H1 (cell line): ENCODE measurements around the gene VASN. TPM values are rescaled to one million over a fixed set of nuclear protein-coding genes. Genes with fewer than 3 reads are reported as not detected.

Source experiments
- CTCF ChIA-PET: fragments of 300-600 bp; sonication (Branson Sonifier 250); formaldehyde crosslinking; loops from one replicate; lab custom pipeline; 2021; ENCODE audit not compliant: partially characterized antibody; lab: Charles Lee
- POLR2A ChIA-PET: fragments of 300-600 bp; sonication (Branson Sonifier 250); formaldehyde crosslinking; loops from one replicate; lab custom pipeline; 2021; ENCODE audit warnings: inconsistent platforms; ENCODE audit not compliant: partially characterized antibody; lab: Charles Lee
- DNase-seq, 2 experiments: peaks; one replicate each; pipeline versions ENCODE4 v3.0.0 to v3.0.0-alpha.2; 2010 to 2022; ENCODE audit warnings: low spot score in 2 of 2, low read depth in 1 of 2, mixed read lengths in 1 of 2
- FAIRE-seq: peaks from 2 replicates; lab custom pipeline; 2011; peaks lifted over from hg19 to GRCh38; lab: Jason Lieb, UNC
- H2AFZ ChIP-seq: 2 replicates; pipeline ENCODE4 v1.8.1; 2012; ENCODE audit warnings: low read length, inconsistent platforms
- H2AK5ac ChIP-seq: 2 replicates; pipeline ENCODE4 v1.6.1; 2013; ENCODE audit warnings: low read depth, low read length
- H2BK120ac ChIP-seq: replicated peaks from 2 replicates; pipeline ENCODE3; 2013; ENCODE audit warnings: low read depth, low read length, inconsistent platforms
- H2BK12ac ChIP-seq: 2 replicates; pipeline ENCODE4 v1.6.1; 2013; ENCODE audit warnings: low read depth, low read length
- H2BK15ac ChIP-seq: 2 replicates; pipeline ENCODE4 v1.6.1; 2013; ENCODE audit warnings: low read length
- H2BK20ac ChIP-seq: 2 replicates; pipeline ENCODE4 v1.6.1; 2013; ENCODE audit warnings: low read length
- H2BK5ac ChIP-seq: 2 replicates; pipeline ENCODE4 v1.6.1; 2013; ENCODE audit warnings: low read depth, low read length
- H3K14ac ChIP-seq: 2 replicates; pipeline ENCODE4 v1.6.1; 2013; ENCODE audit warnings: inconsistent platforms; ENCODE audit not compliant: insufficient read length
- H3K18ac ChIP-seq: 2 replicates; pipeline ENCODE4 v1.6.1; 2013; ENCODE audit warnings: low read length; ENCODE audit errors: extremely low read depth
- H3K23ac ChIP-seq: 2 replicates; pipeline ENCODE4 v1.6.1; 2013; ENCODE audit warnings: inconsistent platforms; ENCODE audit not compliant: insufficient read length
- H3K23me2 ChIP-seq: 2 replicates; pipeline ENCODE4 v1.6.1; 2013; ENCODE audit warnings: low read depth, low read length
- H3K27ac ChIP-seq: 2 replicates; pipeline ENCODE4 v1.6.1; 2011; ENCODE audit warnings: low read depth, low read length, inconsistent platforms
- H3K27me3 ChIP-seq, 4 experiments: replicated peaks in 1 of 4; 1 replicate in 1 of 4; 2 replicates in 3 of 4; pipeline versions ENCODE4 v1.6.1 to v1.8.1; 2011 to 2013; ENCODE audit warnings: low read length in 3 of 4, mild to moderate bottlenecking in 3 of 4, inconsistent platforms in 2 of 4, mixed read lengths in 2 of 4, moderate library complexity in 1 of 4; ENCODE audit not compliant: control insufficient read depth in 3 of 4, insufficient read depth in 3 of 4; ENCODE audit errors: extremely low read depth in 1 of 4
- H3K36me3 ChIP-seq, 4 experiments: 2 replicates each; pipeline versions ENCODE4 v1.6.1 to v1.8.1; 2011 to 2013; ENCODE audit warnings: mild to moderate bottlenecking in 4 of 4, low read length in 3 of 4, moderate library complexity in 2 of 4, control low read depth in 1 of 4, inconsistent platforms in 1 of 4; ENCODE audit not compliant: insufficient read depth in 4 of 4, control insufficient read depth in 2 of 4
- H3K4ac ChIP-seq: replicated peaks from 2 replicates; pipeline ENCODE3; 2013; ENCODE audit warnings: low read length, low read depth, mixed read lengths, inconsistent platforms; ENCODE audit not compliant: insufficient read length
- H3K4me1 ChIP-seq, 4 experiments: replicated peaks in 1 of 4; 1 replicate in 1 of 4; 2 replicates in 3 of 4; pipeline versions ENCODE4 v1.6.1 to v1.8.1; 2011 to 2013; ENCODE audit warnings: low read length in 3 of 4, inconsistent platforms in 2 of 4, mixed read lengths in 1 of 4; ENCODE audit not compliant: insufficient read depth in 4 of 4, control insufficient read depth in 3 of 4
- H3K4me2 ChIP-seq, 2 experiments: 2 replicates each; pipeline versions ENCODE4 v1.6.1 to v1.8.1; 2011 to 2013; ENCODE audit warnings: low read depth in 2 of 2, low read length in 2 of 2, control low read depth in 1 of 2, inconsistent platforms in 1 of 2, mild to moderate bottlenecking in 1 of 2; ENCODE audit not compliant: insufficient read depth in 1 of 2
- H3K4me3 ChIP-seq, 4 experiments: fragments of 200-600, 300-600 bp in 1 of 4; sonication (generic), shearing (Covaris generic), sonication (Bioruptor Twin) in 1 of 4; 2 replicates each; pipeline versions ENCODE4 v1.5.1 to v1.8.1; 2011 to 2016; ENCODE audit warnings: low read length in 4 of 4, low read depth in 3 of 4, control low read depth in 2 of 4, inconsistent platforms in 2 of 4, mild to moderate bottlenecking in 2 of 4, mixed read lengths in 1 of 4, moderate library complexity in 1 of 4; ENCODE audit not compliant: insufficient read depth in 2 of 4; ENCODE audit errors: extremely low read depth in 1 of 4
- H3K56ac ChIP-seq: replicated peaks from 2 replicates; pipeline ENCODE3; 2013; ENCODE audit warnings: low read depth, mild to moderate bottlenecking, mixed read lengths, low read length, inconsistent platforms; ENCODE audit not compliant: insufficient read length
- H3K79me1 ChIP-seq: 2 replicates; pipeline ENCODE4 v1.6.1; 2013; ENCODE audit warnings: low read depth, low read length, control low read depth
- H3K79me2 ChIP-seq, 2 experiments: 2 replicates each; pipeline versions ENCODE4 v1.6.1 to v1.8.1; 2012 to 2013; ENCODE audit warnings: low read length in 2 of 2, mild to moderate bottlenecking in 2 of 2, inconsistent platforms in 1 of 2; ENCODE audit not compliant: insufficient read depth in 2 of 2, control insufficient read depth in 1 of 2
- H3K9ac ChIP-seq, 4 experiments: replicated peaks in 1 of 4; 1 replicate in 1 of 4; 2 replicates in 3 of 4; pipeline versions ENCODE4 v1.6.1 to v1.8.1; 2011 to 2013; ENCODE audit warnings: low read depth in 3 of 4, low read length in 3 of 4, control low read depth in 2 of 4, mild to moderate bottlenecking in 2 of 4, moderate library complexity in 2 of 4, inconsistent platforms in 1 of 4; ENCODE audit errors: extremely low read depth in 1 of 4
- H3K9me3 ChIP-seq, 2 experiments: 2 replicates each; pipeline versions ENCODE4 v1.6.1 to v1.8.1; 2012 to 2013; ENCODE audit warnings: mild to moderate bottlenecking in 2 of 2, moderate library complexity in 2 of 2, control low read depth in 1 of 2, inconsistent platforms in 1 of 2, low read depth in 1 of 2, low read length in 1 of 2, mixed read lengths in 1 of 2; ENCODE audit not compliant: insufficient read depth in 2 of 2
- H4K20me1 ChIP-seq, 2 experiments: replicated peaks in 1 of 2; 2 replicates each; pipeline versions ENCODE3 to v1.8.1; 2011 to 2013; ENCODE audit warnings: inconsistent platforms in 2 of 2, low read length in 2 of 2, mild to moderate bottlenecking in 1 of 2; ENCODE audit not compliant: insufficient read depth in 2 of 2, control insufficient read depth in 1 of 2
- H4K5ac ChIP-seq: 2 replicates; pipeline ENCODE4 v1.6.1; 2013; ENCODE audit warnings: low read length, low read depth, mixed read lengths, inconsistent platforms; ENCODE audit not compliant: insufficient read length
- H4K8ac ChIP-seq: 2 replicates; pipeline ENCODE4 v1.8.0; 2013; ENCODE audit warnings: mild to moderate bottlenecking, moderate library complexity, low read length, inconsistent platforms; ENCODE audit not compliant: insufficient read depth; ENCODE audit errors: extremely low read depth
- H4K91ac ChIP-seq: replicated peaks from 2 replicates; pipeline ENCODE3; 2013; ENCODE audit warnings: low read length, mixed read lengths, inconsistent platforms; ENCODE audit not compliant: insufficient read length
- ASH2L ChIP-seq: fragments of 200-600, 300-600 bp; sonication (generic); IDR thresholded peaks from one replicate; pipeline ENCODE4 v1.7.1; 2017; ENCODE audit warnings: low read length
- CHD1 ChIP-seq: IDR thresholded peaks from 2 replicates; pipeline ENCODE4 v1.6.1; 2012; ENCODE audit warnings: low read depth, low read length, improper control_type of control experiment
- GABPA ChIP-seq: IDR thresholded peaks from 2 replicates; pipeline ENCODE4 v1.6.1; 2011; ENCODE audit warnings: mild to moderate bottlenecking, low read length, moderate library complexity, borderline replicate concordance; ENCODE audit not compliant: insufficient read depth
- GTF2F1 ChIP-seq: IDR thresholded peaks from 2 replicates; pipeline ENCODE4 v1.6.1; 2012; ENCODE audit warnings: low read depth, low read length, improper control_type of control experiment, borderline replicate concordance
- MAFK ChIP-seq: IDR thresholded peaks from 2 replicates; pipeline ENCODE4 v1.6.1; 2012; ENCODE audit warnings: low read depth, mild to moderate bottlenecking, improper control_type of control experiment, low read length
- POLR2AphosphoS5 ChIP-seq: IDR thresholded peaks from 2 replicates; pipeline ENCODE4 v1.6.1; 2011; ENCODE audit warnings: low read depth, low read length
- RNF2 ChIP-seq: fragments of 200-900, 300-1000 bp; sonication (generic); IDR thresholded peaks from 2 replicates; pipeline ENCODE4 v1.7.1; 2016; ENCODE audit warnings: borderline replicate concordance, low read depth, mild to moderate bottlenecking, antibody characterized with exemption, low read length; ENCODE audit not compliant: poor library complexity, severe bottlenecking; ENCODE audit errors: missing control alignments
- SP2 ChIP-seq: IDR thresholded peaks from 2 replicates; pipeline ENCODE4 v1.6.1; 2012; ENCODE audit warnings: mild to moderate bottlenecking, low read length, inconsistent platforms
- SRF ChIP-seq: IDR thresholded peaks from 2 replicates; pipeline ENCODE4 v1.6.1; 2011; ENCODE audit warnings: mild to moderate bottlenecking, low read depth, low read length, moderate library complexity
- TAF7 ChIP-seq: optimal IDR thresholded peaks from 2 replicates; pipeline ENCODE3; 2011; ENCODE audit warnings: low read depth, mild to moderate bottlenecking, inconsistent platforms, low read length, moderate library complexity, borderline replicate concordance
- TEAD4 ChIP-seq: IDR thresholded peaks from 2 replicates; pipeline ENCODE4 v1.6.1; 2012; ENCODE audit warnings: low read depth, low read length, inconsistent platforms, mixed read lengths
- WGBS, 2 experiments: shearing (Covaris generic) in 1 of 2; methylation state at CpG; one replicate each; pipeline versions ENCODE4 v1.1.6 to v1.1.7; 2013 to 2015; ENCODE audit warnings: low lambda C conversion rate in 2 of 2, mixed read lengths in 2 of 2, inconsistent platforms in 1 of 2, low coverage in 1 of 2, missing lambda C conversion rate in 1 of 2; ENCODE audit not compliant: insufficient replicate concordance in 2 of 2, insufficient coverage in 1 of 2, insufficient read length in 1 of 2; ENCODE audit errors: extremely low coverage in 1 of 2, missing lambda C conversion rate in 1 of 2; 5-methylcytosine and 5-hydroxymethylcytosine counted together
- polyA plus RNA-seq, 7 experiments: library from polyadenylated mRNA; depleted of rRNA in 3 of 7; stranded (reverse) in 5 of 7; unstranded in 2 of 7; fragments of >200 nt in 5 of 7; fragments of 200-250 nt in 2 of 7; gene quantifications; 1 replicate in 5 of 7; 2 replicates in 1 of 7; 4 replicates in 1 of 7; pipeline versions ENCODE4 v1.2.1 to v1.2.3, GENCODE V29; 2011 to 2013; ENCODE audit warnings: missing spikeins in 2 of 7, mixed read lengths in 2 of 7
- total RNA-seq: library from RNA; stranded (reverse); fragmentation: NEBNext Ultra II Directional; extraction: Animal tissue kit (Norgen Biotek cat#: 25700); gene quantifications from 2 replicates; pipeline ENCODE4 v1.2.1, GENCODE V29; 2021
- TF ChIP-seq, protein P1 (sequence below): IDR thresholded peaks from 2 replicates; pipeline ENCODE4 v1.6.1; 2012; ENCODE audit warnings: inconsistent platforms

VASN gene
- total and polyA plus RNA-seq, 2 of the 8 experiments (the other 6 are each of a cell fraction or from before 2014, with no cell fraction given): 9.6 to 11.3 TPM

DNA sequence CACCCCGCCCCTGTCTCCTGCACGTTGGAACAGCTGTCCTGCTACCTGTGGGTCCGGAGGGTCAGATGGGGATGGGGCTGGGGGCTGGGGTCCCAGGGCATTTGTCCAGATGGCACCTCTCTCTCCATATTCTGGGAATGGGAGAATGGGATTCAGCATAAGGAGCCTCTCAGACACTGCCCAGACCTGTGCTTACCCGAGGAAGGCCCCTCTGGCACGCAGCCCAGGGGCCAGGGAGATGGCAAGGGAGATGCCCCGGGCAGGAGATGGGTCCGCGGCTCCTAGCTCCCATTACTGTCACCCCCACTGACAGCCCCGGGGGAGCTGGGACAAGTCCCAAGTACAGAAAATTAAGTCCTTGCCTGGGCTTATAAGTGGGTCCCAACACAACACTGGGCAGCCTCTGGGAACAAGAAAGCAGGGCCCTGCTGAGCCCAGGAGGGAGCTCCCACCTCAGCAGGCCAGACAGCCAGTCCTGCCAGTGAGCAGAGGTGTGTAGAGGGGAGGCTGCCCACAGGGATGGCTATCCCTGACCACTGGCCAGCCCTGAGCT, 1.8 kb downstream of the VASN start:
- peaks cover 0 to 11% of the 10 kb centered on the region in 2 experiments; a peak in 1 of 4 replicates for H3K79me2 ChIP-seq
- H3K36me3 ChIP-seq: no peaks in the 10 kb centered on the region
- peak overlapping the region; percentile 78; the same call in 1 of the 2 replicates for H2BK5ac ChIP-seq
- CTCF ChIA-PET: interaction anchor here (0.6 to 24.8 kb wide), 14 partner anchors 8 to 212 kb away, joined by 3 to 659 read pairs (median 4); partner anchors contain the start of gene PAM16
- no peak overlapping the region for H4K5ac ChIP-seq
- H3K4ac ChIP-seq: peak overlapping the region; percentile 27
- H3K4me3 ChIP-seq: peak overlapping the region in 3 of 4 experiments; percentile 54 to 78 (median 57); a peak in 4 of 8 replicates
- no peak overlapping the region for H3K27ac ChIP-seq
- H4K91ac ChIP-seq: no peak overlapping the region
- 61% methylated on average over 9 of the region's 9 CpGs; no CpG with 5 or more reads in 1 of the 2 experiments for WGBS, 2 experiments
- peaks cover 6 to 21% of the 10 kb centered on the region in 2 experiments for H4K20me1 ChIP-seq
- POLR2A ChIA-PET: interaction anchor here (0.6 to 11.7 kb wide), 14 partner anchors 9 to 656 kb away, joined by 3 to 223 read pairs (median 5); partner anchors contain the start of genes PAM16, TFAP4 and TRAP1
- no peaks in the 10 kb centered on the region for H3K9me3 ChIP-seq
- no peak overlapping the region for H2BK20ac ChIP-seq
- DNase-seq (no peak), FAIRE-seq (no peak)
- no peak overlapping the region for H3K14ac ChIP-seq
- peak overlapping the region; percentile 22; the same call in 1 of the 2 replicates for H4K8ac ChIP-seq
- no peak overlapping the region for H3K56ac ChIP-seq
- no peak overlapping the region for H3K23ac ChIP-seq
- H3K9ac ChIP-seq: no peak overlapping the region
- H2BK120ac ChIP-seq: peak overlapping the region; percentile 50
- H3K23me2 ChIP-seq: peaks cover 6% of the 10 kb centered on the region; the same call in 1 of the 2 replicates
- H3K4me2 ChIP-seq: peak overlapping the region; percentile 87 to 90
- peak overlapping the region; percentile 81; the same call in 1 of the 2 replicates for H2BK15ac ChIP-seq
- H2BK12ac ChIP-seq: peak overlapping the region; percentile 84; the same call in 1 of the 2 replicates
- peak overlapping the region; percentile 98 for H3K18ac ChIP-seq
- no peak overlapping the region for H2AFZ ChIP-seq
- 0 out of 2 replicates have a peak overlapping the region, but pooled peaks have one; percentile 56 for H2AK5ac ChIP-seq
- H3K79me1 ChIP-seq: peaks cover 4% of the 10 kb centered on the region
- peaks cover 4 to 59% (median 50%) of the 10 kb centered on the region in 4 experiments for H3K4me1 ChIP-seq
- H3K27me3 ChIP-seq: peaks cover 0 to 3% (median under 1%) of the 10 kb centered on the region in 4 experiments; a peak in 2 of 7 replicates
- TF ChIP-seq RNF2: no peak
- TF ChIP-seq GTF2F1: no peak
- TF ChIP-seq, protein P1, sequence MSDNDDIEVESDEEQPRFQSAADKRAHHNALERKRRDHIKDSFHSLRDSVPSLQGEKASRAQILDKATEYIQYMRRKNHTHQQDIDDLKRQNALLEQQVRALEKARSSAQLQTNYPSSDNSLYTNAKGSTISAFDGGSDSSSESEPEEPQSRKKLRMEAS: no peak
- TF ChIP-seq TEAD4: no peak
- TF ChIP-seq CHD1: no peak
- TF ChIP-seq POLR2AphosphoS5: no peak
- no peak for TF ChIP-seq SRF
- TF ChIP-seq GABPA: no peak
- TF ChIP-seq SP2: no peak
- TF ChIP-seq MAFK: no peak
- TF ChIP-seq ASH2L: no peak
- TF ChIP-seq TAF7: no peak
